Mesendoderm (in vitro differentiated cells): ENCODE results near the gene PYGO2.
A peak's percentile ranks its signal among the peaks of the same experiment; 100 is the strongest.

ENCODE experiments used
- DNase-seq: peaks from one replicate; pipeline ENCODE4 v3.0.0; 2013
- H2AK5ac ChIP-seq: 2 replicates; pipeline ENCODE4 v1.6.1; 2013; ENCODE audit warnings: low read length, inconsistent platforms
- H2BK120ac ChIP-seq: 2 replicates; pipeline ENCODE4 v1.6.1; 2013; ENCODE audit warnings: low read depth, mild to moderate bottlenecking, low read length, moderate library complexity, mixed read lengths
- H2BK15ac ChIP-seq: replicated peaks from 2 replicates; pipeline ENCODE4 v1.6.1; 2013; ENCODE audit warnings: low read depth, mild to moderate bottlenecking, moderate library complexity
- H2BK5ac ChIP-seq: 2 replicates; pipeline ENCODE4 v1.6.1; 2013; ENCODE audit warnings: low read length, inconsistent platforms
- H3K18ac ChIP-seq: 2 replicates; pipeline ENCODE4 v1.6.1; 2013; ENCODE audit warnings: mild to moderate bottlenecking, low read length, mixed read lengths
- H3K23ac ChIP-seq: one replicate; pipeline ENCODE4 v1.6.1; 2013; ENCODE audit warnings: low read length
- H3K27ac ChIP-seq: 2 replicates; pipeline ENCODE4 v1.5.1; 2013; ENCODE audit warnings: low read depth, mild to moderate bottlenecking, inconsistent platforms, low read length, moderate library complexity
- H3K27me3 ChIP-seq: 2 replicates; pipeline ENCODE4 v1.6.1; 2013; ENCODE audit warnings: low read length, control low read depth, mild to moderate bottlenecking, inconsistent platforms; ENCODE audit not compliant: insufficient read depth, poor library complexity
- H3K36me3 ChIP-seq: 2 replicates; pipeline ENCODE4 v1.6.1; 2013; ENCODE audit warnings: low read length, inconsistent platforms; ENCODE audit not compliant: control insufficient read depth, insufficient read depth
- H3K4ac ChIP-seq: one replicate; pipeline ENCODE4 v1.6.1; 2013; ENCODE audit warnings: low read depth, mild to moderate bottlenecking, low read length, moderate library complexity
- H3K4me1 ChIP-seq: 2 replicates; pipeline ENCODE4 v1.6.1; 2013; ENCODE audit warnings: low read depth, low read length, inconsistent platforms; ENCODE audit not compliant: control insufficient read depth
- H3K4me2 ChIP-seq: 2 replicates; pipeline ENCODE4 v1.6.1; 2013; ENCODE audit warnings: low read length
- H3K4me3 ChIP-seq: 2 replicates; pipeline ENCODE4 v1.5.1; 2013; ENCODE audit warnings: mild to moderate bottlenecking, low read length
- H3K56ac ChIP-seq: one replicate; pipeline ENCODE4 v1.6.1; 2013; ENCODE audit warnings: low read length
- H3K79me1 ChIP-seq: 2 replicates; pipeline ENCODE4 v1.6.1; 2013; ENCODE audit warnings: low read length, inconsistent platforms
- H3K79me2 ChIP-seq: 2 replicates; pipeline ENCODE4 v1.6.1; 2013; ENCODE audit warnings: mild to moderate bottlenecking, low read length; ENCODE audit not compliant: control insufficient read depth, insufficient read depth
- H3K9ac ChIP-seq: 2 replicates; pipeline ENCODE4 v1.6.1; 2013; ENCODE audit warnings: low read length, inconsistent platforms
- H4K5ac ChIP-seq: one replicate; pipeline ENCODE4 v1.6.1; 2013; ENCODE audit warnings: low read length
- H4K8ac ChIP-seq: one replicate; pipeline ENCODE4 v1.6.1; 2013; ENCODE audit warnings: low read depth, mild to moderate bottlenecking, control low read depth, low read length, moderate library complexity
- WGBS: extraction: QIAGEN DNeasy Blood & Tissue Kit; methylation state at CpG from one replicate; pipeline ENCODE4 v1.1.7; 2013; ENCODE audit warnings: low lambda C conversion rate, missing lambda C conversion rate; ENCODE audit not compliant: insufficient coverage; ENCODE audit errors: extremely low coverage; 5-methylcytosine and 5-hydroxymethylcytosine counted together

PYGO2 gene

DNA sequence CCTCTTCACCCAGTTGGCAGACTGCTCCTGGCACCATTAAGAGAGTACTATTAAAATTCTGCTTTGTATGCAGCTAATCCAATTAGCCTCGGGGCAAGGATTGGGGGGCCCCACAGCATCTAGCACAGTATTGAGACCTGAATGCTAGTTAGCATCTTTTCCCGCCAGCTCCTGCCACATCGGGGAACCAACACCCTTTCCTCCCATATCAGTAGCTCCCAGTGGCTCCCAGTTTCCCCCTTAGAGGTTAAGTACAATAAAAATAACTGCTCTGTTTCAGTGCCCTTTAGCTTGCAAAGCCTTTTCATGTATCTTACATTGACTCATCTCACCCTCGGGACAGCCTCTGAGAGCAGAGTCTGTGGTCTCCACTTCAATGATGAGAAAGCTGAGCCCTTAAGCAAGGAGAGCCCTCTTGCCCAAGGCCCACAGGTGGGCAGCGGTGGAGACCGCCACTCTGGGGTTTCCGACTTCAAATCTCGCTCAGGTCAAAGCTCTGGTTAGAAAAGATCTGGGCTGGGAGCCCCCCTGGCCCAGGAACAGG lies 20.9 kb downstream of the PYGO2 start:
- Histone ChIP-seq H4K5ac (no peak overlapping the region), H3K27me3 (no peaks in the 10 kb centered on the region), H3K56ac (no peak overlapping the region), H3K27ac (no peak overlapping the region), H2BK120ac (no peak overlapping the region), H2BK5ac (no peak overlapping the region), H3K36me3 (no peaks in the 10 kb centered on the region), H3K4me1 (peaks cover 6% of the 10 kb centered on the region), H3K79me1 (no peaks in the 10 kb centered on the region), H3K23ac (no peak overlapping the region), H2BK15ac (no peak overlapping the region), H3K18ac (no peak overlapping the region), H2AK5ac (no peak overlapping the region), H3K79me2 (no peaks in the 10 kb centered on the region), H3K4me3 (no peak overlapping the region), H3K9ac (no peak overlapping the region), H3K4me2 (no peak overlapping the region), H3K4ac (no peak overlapping the region), H4K8ac (no peak overlapping the region)
- DNase-seq = no peak
- WGBS = no CpG with 5 or more reads among the region's 8 CpGs

DNA sequence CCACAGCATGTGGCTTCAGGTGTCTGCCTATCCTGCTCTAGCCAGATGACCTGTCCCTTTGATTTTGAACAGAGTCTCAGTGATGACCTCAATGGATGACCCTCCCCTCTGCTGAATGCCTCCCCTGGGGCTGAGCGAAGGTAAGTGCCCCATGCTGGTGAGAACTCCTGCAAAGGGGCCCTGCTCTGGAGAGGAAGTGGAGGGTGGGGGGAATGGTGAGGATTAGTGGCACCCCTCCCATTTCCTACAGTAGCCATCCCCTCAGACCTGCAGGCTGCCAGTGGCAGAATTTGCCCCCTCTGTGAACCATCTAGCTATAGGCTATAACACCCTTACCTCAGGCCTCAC lies 21.4 kb downstream of the PYGO2 start:
- Histone ChIP-seq H3K79me2 (no peaks in the 10 kb centered on the region), H2BK15ac (no peak overlapping the region), H3K79me1 (no peaks in the 10 kb centered on the region), H3K4ac (no peak overlapping the region), H2BK5ac (no peak overlapping the region), H3K36me3 (no peaks in the 10 kb centered on the region), H3K4me3 (no peak overlapping the region), H3K23ac (no peak overlapping the region), H3K27me3 (no peaks in the 10 kb centered on the region), H3K56ac (no peak overlapping the region), H2BK120ac (no peak overlapping the region), H2AK5ac (no peak overlapping the region), H4K5ac (no peak overlapping the region), H3K9ac (no peak overlapping the region), H3K4me1 (peaks cover 6% of the 10 kb centered on the region), H4K8ac (no peak overlapping the region), H3K4me2 (no peak overlapping the region), H3K18ac (no peak overlapping the region), H3K27ac (no peak overlapping the region)
- no CpG with 5 or more reads among the region's 1 CpG for WGBS
- peak; percentile 59 for DNase-seq

DNA sequence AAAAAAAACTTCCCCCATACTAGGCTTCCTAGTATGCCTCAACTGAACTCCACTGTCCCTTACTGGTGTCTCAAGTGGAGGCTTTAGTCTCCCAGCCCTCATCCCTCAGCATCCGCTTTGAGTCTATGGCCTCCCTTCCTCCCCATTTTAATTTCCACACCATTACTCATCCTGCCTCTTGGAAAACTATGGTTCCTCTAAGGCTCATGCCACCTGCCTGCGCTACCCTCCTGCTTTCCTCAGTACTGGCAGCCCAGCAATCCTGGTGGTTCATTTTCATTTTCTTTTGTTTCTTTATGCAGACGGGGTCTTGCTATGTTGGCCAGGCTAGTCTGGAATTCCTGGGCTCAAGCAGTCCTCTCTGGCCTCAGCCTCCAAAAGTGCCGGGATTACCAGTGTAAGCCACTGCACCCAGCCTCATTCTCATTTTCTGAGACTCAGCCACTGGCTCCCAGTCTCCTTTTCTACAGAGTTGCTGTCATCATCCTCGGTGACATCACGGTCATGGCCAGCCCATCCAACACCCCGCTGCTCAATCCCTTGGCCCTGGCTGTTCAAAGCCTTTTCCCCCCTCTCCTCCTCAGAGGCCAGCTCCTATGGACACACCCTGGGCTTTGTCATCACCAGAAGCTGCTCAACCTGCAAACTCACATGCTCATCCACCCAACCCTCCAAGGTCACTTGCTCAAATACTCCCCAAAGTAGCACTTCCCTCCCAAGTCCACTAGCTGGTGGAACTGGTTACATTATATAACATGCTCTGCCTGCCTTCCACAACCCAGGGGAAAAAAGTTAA lies 22.8 kb downstream of the PYGO2 start:
- H3K18ac ChIP-seq = no peak overlapping the region
- no peak overlapping the region for H3K9ac ChIP-seq
- no peaks in the 10 kb centered on the region for H3K79me1 ChIP-seq
- H3K27ac ChIP-seq = no peak overlapping the region
- H3K27me3 ChIP-seq = no peaks in the 10 kb centered on the region
- no peak overlapping the region for H2AK5ac ChIP-seq
- no peak overlapping the region for H4K5ac ChIP-seq
- H3K4me2 ChIP-seq = no peak overlapping the region
- no peak overlapping the region for H3K4ac ChIP-seq
- no peaks in the 10 kb centered on the region for H3K36me3 ChIP-seq
- no CpG with 5 or more reads among the region's 7 CpGs for WGBS
- no peak overlapping the region for H2BK120ac ChIP-seq
- H3K23ac ChIP-seq = no peak overlapping the region
- no peak for DNase-seq
- no peaks in the 10 kb centered on the region for H3K79me2 ChIP-seq
- no peak overlapping the region for H4K8ac ChIP-seq
- H3K4me1 ChIP-seq = peaks cover 6% of the 10 kb centered on the region
- no peak overlapping the region for H3K56ac ChIP-seq
- no peak overlapping the region for H2BK5ac ChIP-seq
- H3K4me3 ChIP-seq = no peak overlapping the region
- no peak overlapping the region for H2BK15ac ChIP-seq

DNA sequence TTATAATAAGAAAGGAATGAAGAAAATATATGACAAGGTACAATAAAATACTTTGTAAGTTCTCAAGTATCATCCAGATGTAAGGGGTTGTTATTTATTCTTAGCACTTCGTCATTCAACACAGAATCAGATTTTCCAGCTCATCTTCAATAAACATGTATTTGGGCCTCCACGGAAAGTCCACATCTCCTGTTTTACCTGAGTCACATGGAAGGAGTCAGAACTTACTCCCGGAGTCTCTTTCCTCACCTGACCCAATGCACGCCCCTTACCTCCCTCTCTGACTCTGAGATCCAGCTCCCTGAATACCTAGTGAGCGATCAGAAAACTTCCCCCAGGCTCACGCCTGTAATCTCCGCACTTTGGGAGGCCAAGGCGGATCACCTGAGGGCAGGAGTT lies 23.6 kb downstream of the PYGO2 start:
- H3K79me2 ChIP-seq = no peaks in the 10 kb centered on the region
- H2BK5ac ChIP-seq = no peak overlapping the region
- H3K27ac ChIP-seq = no peak overlapping the region
- H3K4me3 ChIP-seq = no peak overlapping the region
- peak overlapping the region; percentile 56 for H3K56ac ChIP-seq
- H3K27me3 ChIP-seq = no peaks in the 10 kb centered on the region
- peaks cover 4% of the 10 kb centered on the region for H3K4me1 ChIP-seq
- no peak for DNase-seq
- no peak overlapping the region for H3K23ac ChIP-seq
- peak overlapping the region; percentile 84 for H3K9ac ChIP-seq
- H2BK15ac ChIP-seq = no peak overlapping the region
- no CpG with 5 or more reads among the region's 8 CpGs for WGBS
- H3K4me2 ChIP-seq = no peak overlapping the region
- no peaks in the 10 kb centered on the region for H3K36me3 ChIP-seq
- H3K79me1 ChIP-seq = no peaks in the 10 kb centered on the region
- no peak overlapping the region for H3K18ac ChIP-seq
- H2AK5ac ChIP-seq = no peak overlapping the region
- no peak overlapping the region for H4K5ac ChIP-seq
- no peak overlapping the region for H2BK120ac ChIP-seq
- no peak overlapping the region for H3K4ac ChIP-seq
- H4K8ac ChIP-seq = no peak overlapping the region

DNA sequence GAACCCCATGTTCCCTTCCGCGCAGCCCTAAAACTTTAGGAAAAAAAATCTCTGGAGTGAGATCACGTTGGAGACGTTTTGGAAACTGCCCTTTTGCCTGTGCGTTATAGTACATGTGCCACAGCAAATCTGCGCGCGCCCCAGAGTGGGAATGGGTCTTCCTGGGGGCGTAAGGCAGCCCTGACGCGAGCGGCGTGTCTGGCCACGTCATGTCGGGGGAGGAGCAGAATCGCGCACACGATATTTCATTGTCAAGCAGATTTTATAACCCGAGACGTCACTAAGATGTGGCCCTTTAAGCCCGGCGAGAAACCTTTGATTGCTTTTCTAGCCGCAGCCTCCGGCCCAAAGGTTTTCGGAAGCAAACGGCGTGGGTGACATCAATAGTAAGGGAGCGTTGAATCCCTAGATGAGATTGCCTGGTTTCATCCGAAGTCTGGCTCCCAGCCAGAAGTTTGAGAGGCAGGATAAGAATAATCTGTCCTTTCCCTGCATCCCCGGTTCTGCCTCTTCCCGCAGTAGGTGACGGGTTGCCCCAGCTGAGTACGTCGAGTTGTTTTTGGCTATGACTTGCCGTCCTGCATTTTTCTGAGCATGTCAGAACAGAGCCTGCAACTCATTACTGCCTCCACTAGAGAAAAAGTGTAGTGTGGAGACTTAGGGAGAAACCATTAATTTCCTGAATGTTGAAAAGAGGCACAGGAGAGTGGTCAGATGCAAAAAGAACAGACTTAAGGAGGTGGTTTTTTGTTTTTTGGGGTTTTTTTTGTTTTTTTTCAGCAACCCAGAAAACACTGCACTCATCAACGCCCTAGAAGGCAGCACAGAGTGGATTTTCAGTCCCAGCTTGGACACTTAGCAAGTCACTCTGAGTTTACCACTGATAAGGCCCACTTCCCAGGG lies 24.2 kb downstream of the PYGO2 start:
- Histone ChIP-seq H3K79me2 (no peaks in the 10 kb centered on the region), H3K4me1 (peaks cover 4% of the 10 kb centered on the region), H3K56ac (peak overlapping the region; percentile 98), H2BK5ac (no peak overlapping the region), H4K8ac (no peak overlapping the region), H3K9ac (peak overlapping the region; percentile 84), H3K27me3 (no peaks in the 10 kb centered on the region), H3K36me3 (no peaks in the 10 kb centered on the region), H3K4me3 (peak overlapping the region; percentile 37), H2AK5ac (no peak overlapping the region), H3K79me1 (no peaks in the 10 kb centered on the region), H4K5ac (no peak overlapping the region), H3K18ac (no peak overlapping the region), H2BK15ac (no peak overlapping the region), H3K27ac (peak overlapping the region; percentile 28), H2BK120ac (no peak overlapping the region), H3K4ac (no peak overlapping the region), H3K23ac (no peak overlapping the region), H3K4me2 (peak overlapping the region; percentile 95)
- DNase-seq = peak; percentile 91
- no CpG with 5 or more reads among the region's 36 CpGs for WGBS
